ENCODE measurements around the gene POLR1G. TPM values are rescaled to one million over a fixed set of nuclear protein-coding genes. Genes with fewer than 3 reads are reported as not detected.

The POLR1G gene
- total and polyA plus RNA-seq, 2 experiments from 2014 or later, result 33.0 to 85.9 TPM

GRCh38 chr19:45437328-45437727 lies 30.9 kb downstream of the POLR1G start:
- Histone ChIP-seq H3F3A (replicated peaks; ENCODE audit: low read depth) (peaks cover 15% of the 10 kb centered on the region; the same call in 1 of the 2 replicates), H3K4me3 (no peak overlapping the region), H3K4me2 (no peak overlapping the region), H4K20me1 (replicated peaks; ENCODE audit: insufficient read depth) (no peaks in the 10 kb centered on the region), H3K4me1 (ENCODE audit: insufficient read depth) (peaks cover 8% of the 10 kb centered on the region), H3K36me3 (ENCODE audit: insufficient read depth) (no peaks in the 10 kb centered on the region), H2AFZ (no peak overlapping the region), H3K79me2 (replicated peaks; ENCODE audit: insufficient read depth) (no peaks in the 10 kb centered on the region), H3K27ac (ENCODE audit: low read depth) (no peak overlapping the region), H3K27me3 (ENCODE audit: insufficient read depth) (peaks cover 12% of the 10 kb centered on the region; the same call in 1 of the 2 replicates), H3K9me2 (ENCODE audit: insufficient read depth) (no peaks in the 10 kb centered on the region)
- DNase-seq (ENCODE audit: low spot score), result no peak
- no peaks in the 10 kb centered on the region; the same call in 2 of the 3 replicates for H3K36me3 Mint-ChIP-seq (ENCODE audit: low read depth)
- H3K27ac Mint-ChIP-seq, result no peak overlapping the region
- no peak overlapping the region for H3K4me3 Mint-ChIP-seq
- no peak for ATAC-seq
- peaks cover 10% of the 10 kb centered on the region for H3K27me3 Mint-ChIP-seq (ENCODE audit: insufficient read depth, low read depth, poor library complexity)
- H3K4me1 Mint-ChIP-seq, result peaks cover 12% of the 10 kb centered on the region
- H3K9me3 Mint-ChIP-seq, result no peaks in the 10 kb centered on the region
- TF ChIP-seq EZH2phosphoT487 (IDR thresholded peaks at IDR 0.05; ENCODE audit: unreplicated experiment), result no peak
- no peak for TF ChIP-seq EZH2 (IDR thresholded peaks at IDR 0.05; ENCODE audit: low read depth, unreplicated experiment)
- TF ChIP-seq, protein P1, sequence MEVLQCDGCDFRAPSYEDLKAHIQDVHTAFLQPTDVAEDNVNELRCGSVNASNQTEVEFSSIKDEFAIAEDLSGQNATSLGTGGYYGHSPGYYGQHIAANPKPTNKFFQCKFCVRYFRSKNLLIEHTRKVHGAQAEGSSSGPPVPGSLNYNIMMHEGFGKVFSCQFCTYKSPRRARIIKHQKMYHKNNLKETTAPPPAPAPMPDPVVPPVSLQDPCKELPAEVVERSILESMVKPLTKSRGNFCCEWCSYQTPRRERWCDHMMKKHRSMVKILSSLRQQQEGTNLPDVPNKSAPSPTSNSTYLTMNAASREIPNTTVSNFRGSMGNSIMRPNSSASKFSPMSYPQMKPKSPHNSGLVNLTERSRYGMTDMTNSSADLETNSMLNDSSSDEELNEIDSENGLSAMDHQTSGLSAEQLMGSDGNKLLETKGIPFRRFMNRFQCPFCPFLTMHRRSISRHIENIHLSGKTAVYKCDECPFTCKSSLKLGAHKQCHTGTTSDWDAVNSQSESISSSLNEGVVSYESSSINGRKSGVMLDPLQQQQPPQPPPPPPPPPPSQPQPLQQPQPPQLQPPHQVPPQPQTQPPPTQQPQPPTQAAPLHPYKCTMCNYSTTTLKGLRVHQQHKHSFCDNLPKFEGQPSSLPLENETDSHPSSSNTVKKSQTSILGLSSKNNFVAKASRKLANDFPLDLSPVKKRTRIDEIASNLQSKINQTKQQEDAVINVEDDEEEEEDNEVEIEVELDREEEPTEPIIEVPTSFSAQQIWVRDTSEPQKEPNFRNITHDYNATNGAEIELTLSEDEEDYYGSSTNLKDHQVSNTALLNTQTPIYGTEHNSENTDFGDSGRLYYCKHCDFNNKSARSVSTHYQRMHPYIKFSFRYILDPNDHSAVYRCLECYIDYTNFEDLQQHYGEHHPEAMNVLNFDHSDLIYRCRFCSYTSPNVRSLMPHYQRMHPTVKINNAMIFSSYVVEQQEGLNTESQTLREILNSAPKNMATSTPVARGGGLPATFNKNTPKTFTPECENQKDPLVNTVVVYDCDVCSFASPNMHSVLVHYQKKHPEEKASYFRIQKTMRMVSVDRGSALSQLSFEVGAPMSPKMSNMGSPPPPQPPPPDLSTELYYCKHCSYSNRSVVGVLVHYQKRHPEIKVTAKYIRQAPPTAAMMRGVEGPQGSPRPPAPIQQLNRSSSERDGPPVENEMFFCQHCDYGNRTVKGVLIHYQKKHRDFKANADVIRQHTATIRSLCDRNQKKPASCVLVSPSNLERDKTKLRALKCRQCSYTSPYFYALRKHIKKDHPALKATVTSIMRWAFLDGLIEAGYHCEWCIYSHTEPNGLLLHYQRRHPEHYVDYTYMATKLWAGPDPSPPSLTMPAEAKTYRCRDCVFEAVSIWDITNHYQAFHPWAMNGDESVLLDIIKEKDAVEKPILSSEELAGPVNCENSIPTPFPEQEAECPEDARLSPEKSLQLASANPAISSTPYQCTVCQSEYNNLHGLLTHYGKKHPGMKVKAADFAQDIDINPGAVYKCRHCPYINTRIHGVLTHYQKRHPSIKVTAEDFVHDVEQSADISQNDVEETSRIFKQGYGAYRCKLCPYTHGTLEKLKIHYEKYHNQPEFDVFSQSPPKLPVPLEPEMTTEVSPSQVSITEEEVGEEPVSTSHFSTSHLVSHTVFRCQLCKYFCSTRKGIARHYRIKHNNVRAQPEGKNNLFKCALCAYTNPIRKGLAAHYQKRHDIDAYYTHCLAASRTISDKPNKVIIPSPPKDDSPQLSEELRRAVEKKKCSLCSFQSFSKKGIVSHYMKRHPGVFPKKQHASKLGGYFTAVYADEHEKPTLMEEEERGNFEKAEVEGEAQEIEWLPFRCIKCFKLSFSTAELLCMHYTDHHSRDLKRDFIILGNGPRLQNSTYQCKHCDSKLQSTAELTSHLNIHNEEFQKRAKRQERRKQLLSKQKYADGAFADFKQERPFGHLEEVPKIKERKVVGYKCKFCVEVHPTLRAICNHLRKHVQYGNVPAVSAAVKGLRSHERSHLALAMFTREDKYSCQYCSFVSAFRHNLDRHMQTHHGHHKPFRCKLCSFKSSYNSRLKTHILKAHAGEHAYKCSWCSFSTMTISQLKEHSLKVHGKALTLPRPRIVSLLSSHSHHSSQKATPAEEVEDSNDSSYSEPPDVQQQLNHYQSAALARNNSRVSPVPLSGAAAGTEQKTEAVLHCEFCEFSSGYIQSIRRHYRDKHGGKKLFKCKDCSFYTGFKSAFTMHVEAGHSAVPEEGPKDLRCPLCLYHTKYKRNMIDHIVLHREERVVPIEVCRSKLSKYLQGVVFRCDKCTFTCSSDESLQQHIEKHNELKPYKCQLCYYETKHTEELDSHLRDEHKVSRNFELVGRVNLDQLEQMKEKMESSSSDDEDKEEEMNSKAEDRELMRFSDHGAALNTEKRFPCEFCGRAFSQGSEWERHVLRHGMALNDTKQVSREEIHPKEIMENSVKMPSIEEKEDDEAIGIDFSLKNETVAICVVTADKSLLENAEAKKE (CRISPR knock-in tag; IDR thresholded peaks at IDR 0.05), result no peak
- no peak for TF ChIP-seq POLR2AphosphoS5 (IDR thresholded peaks at IDR 0.05; ENCODE audit: low read depth)
- no peak for TF ChIP-seq JUNB (IDR thresholded peaks at IDR 0.05; ENCODE audit: unreplicated experiment)
- no peak for TF ChIP-seq ZNF114 (CRISPR knock-in tag; IDR thresholded peaks at IDR 0.05)
- TF ChIP-seq, protein P2, sequence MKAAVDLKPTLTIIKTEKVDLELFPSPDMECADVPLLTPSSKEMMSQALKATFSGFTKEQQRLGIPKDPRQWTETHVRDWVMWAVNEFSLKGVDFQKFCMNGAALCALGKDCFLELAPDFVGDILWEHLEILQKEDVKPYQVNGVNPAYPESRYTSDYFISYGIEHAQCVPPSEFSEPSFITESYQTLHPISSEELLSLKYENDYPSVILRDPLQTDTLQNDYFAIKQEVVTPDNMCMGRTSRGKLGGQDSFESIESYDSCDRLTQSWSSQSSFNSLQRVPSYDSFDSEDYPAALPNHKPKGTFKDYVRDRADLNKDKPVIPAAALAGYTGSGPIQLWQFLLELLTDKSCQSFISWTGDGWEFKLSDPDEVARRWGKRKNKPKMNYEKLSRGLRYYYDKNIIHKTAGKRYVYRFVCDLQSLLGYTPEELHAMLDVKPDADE (IDR thresholded peaks at IDR 0.05), result no peak
- TF ChIP-seq CREB1 (CRISPR knock-in tag; IDR thresholded peaks at IDR 0.05; ENCODE audit: low read depth), result no peak
- no peak for TF ChIP-seq STAT1 (IDR thresholded peaks at IDR 0.05; ENCODE audit: unreplicated experiment)
- TF ChIP-seq, protein P3, sequence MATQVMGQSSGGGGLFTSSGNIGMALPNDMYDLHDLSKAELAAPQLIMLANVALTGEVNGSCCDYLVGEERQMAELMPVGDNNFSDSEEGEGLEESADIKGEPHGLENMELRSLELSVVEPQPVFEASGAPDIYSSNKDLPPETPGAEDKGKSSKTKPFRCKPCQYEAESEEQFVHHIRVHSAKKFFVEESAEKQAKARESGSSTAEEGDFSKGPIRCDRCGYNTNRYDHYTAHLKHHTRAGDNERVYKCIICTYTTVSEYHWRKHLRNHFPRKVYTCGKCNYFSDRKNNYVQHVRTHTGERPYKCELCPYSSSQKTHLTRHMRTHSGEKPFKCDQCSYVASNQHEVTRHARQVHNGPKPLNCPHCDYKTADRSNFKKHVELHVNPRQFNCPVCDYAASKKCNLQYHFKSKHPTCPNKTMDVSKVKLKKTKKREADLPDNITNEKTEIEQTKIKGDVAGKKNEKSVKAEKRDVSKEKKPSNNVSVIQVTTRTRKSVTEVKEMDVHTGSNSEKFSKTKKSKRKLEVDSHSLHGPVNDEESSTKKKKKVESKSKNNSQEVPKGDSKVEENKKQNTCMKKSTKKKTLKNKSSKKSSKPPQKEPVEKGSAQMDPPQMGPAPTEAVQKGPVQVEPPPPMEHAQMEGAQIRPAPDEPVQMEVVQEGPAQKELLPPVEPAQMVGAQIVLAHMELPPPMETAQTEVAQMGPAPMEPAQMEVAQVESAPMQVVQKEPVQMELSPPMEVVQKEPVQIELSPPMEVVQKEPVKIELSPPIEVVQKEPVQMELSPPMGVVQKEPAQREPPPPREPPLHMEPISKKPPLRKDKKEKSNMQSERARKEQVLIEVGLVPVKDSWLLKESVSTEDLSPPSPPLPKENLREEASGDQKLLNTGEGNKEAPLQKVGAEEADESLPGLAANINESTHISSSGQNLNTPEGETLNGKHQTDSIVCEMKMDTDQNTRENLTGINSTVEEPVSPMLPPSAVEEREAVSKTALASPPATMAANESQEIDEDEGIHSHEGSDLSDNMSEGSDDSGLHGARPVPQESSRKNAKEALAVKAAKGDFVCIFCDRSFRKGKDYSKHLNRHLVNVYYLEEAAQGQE (IDR thresholded peaks at IDR 0.05; ENCODE audit: unreplicated experiment), result no peak
- TF ChIP-seq, protein P4, sequence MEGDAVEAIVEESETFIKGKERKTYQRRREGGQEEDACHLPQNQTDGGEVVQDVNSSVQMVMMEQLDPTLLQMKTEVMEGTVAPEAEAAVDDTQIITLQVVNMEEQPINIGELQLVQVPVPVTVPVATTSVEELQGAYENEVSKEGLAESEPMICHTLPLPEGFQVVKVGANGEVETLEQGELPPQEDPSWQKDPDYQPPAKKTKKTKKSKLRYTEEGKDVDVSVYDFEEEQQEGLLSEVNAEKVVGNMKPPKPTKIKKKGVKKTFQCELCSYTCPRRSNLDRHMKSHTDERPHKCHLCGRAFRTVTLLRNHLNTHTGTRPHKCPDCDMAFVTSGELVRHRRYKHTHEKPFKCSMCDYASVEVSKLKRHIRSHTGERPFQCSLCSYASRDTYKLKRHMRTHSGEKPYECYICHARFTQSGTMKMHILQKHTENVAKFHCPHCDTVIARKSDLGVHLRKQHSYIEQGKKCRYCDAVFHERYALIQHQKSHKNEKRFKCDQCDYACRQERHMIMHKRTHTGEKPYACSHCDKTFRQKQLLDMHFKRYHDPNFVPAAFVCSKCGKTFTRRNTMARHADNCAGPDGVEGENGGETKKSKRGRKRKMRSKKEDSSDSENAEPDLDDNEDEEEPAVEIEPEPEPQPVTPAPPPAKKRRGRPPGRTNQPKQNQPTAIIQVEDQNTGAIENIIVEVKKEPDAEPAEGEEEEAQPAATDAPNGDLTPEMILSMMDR (conservative IDR thresholded peaks at IDR 0.05; ENCODE audit: low read depth in 2 of 2), result no peak
- no peak for TF ChIP-seq NANOG (IDR thresholded peaks at IDR 0.05; ENCODE audit: borderline replicate concordance)
- TF ChIP-seq ZNF331 (CRISPR knock-in tag; IDR thresholded peaks at IDR 0.05; ENCODE audit: low read depth), result no peak
